GM18508 (cell line): Measurements from ENCODE around the gene DNLZ.
"Not testable (repeated sequence)": the region's sequence is repeated elsewhere in the genome, so short reads cannot be mapped to it uniquely, and the experiment has no call there.

Experiments used
- ATAC-seq: cut with Tn5 transposase; IDR thresholded peaks from one replicate; pipeline ENCODE4 v1.9.1; 2021; ENCODE audit warnings: moderate number of reproducible peaks; ENCODE audit not compliant: insufficient read depth, unreplicated experiment

Gene DNLZ

GRCh38 chr9:136363949-136364748 lies 605 bp upstream of the DNLZ start:
- no peak for ATAC-seq

- no peak for ATAC-seq
These were observed 1.1 kb downstream of the DNLZ start for GRCh38 chr9:136362450-136362784.

- no peak for ATAC-seq
These were observed 1.6 kb downstream of the DNLZ start for GRCh38 chr9:136361754-136362449.

- ATAC-seq: no peak
These were observed 2.3 kb downstream of the DNLZ start for GRCh38 chr9:136361047-136361753.

GRCh38 chr9:136359774-136360718 lies 3.5 kb downstream of the DNLZ start:
- no peak for ATAC-seq

GRCh38 chr9:136358888-136359287 lies 4.7 kb downstream of the DNLZ start:
- no peak for ATAC-seq

- no peak for ATAC-seq
These were observed 5.5 kb downstream of the DNLZ start for GRCh38 chr9:136358016-136358415.

- ATAC-seq: no peak
These were observed 6.3 kb downstream of the DNLZ start for GRCh38 chr9:136357202-136357725.

GRCh38 chr9:136355616-136356557 lies 7.7 kb downstream of the DNLZ start:
- no peak for ATAC-seq

- ATAC-seq: no peak
These were observed 8.9 kb downstream of the DNLZ start for GRCh38 chr9:136354592-136355085.

GRCh38 chr9:136353757-136354488 lies 9.6 kb downstream of the DNLZ start:
- ATAC-seq: no peak

- ATAC-seq: no peak
These were observed 10.5 kb downstream of the DNLZ start for GRCh38 chr9:136353088-136353487.

GRCh38 chr9:136352682-136353081 lies 10.9 kb downstream of the DNLZ start:
- no peak for ATAC-seq

GRCh38 chr9:136351868-136352267 lies 11.7 kb downstream of the DNLZ start:
- not testable (repeated sequence) for ATAC-seq

GRCh38 chr9:136351252-136351800 lies 12.2 kb downstream of the DNLZ start:
- ATAC-seq: no peak

- no peak for ATAC-seq
These were observed 14.0 kb downstream of the DNLZ start for GRCh38 chr9:136349546-136349945.

GRCh38 chr9:136348691-136349090 lies 14.9 kb downstream of the DNLZ start:
- no peak for ATAC-seq
